OCI-LY7 (cell line): ENCODE results near the gene EIF4G2. TPM values are rescaled to one million over a fixed set of nuclear protein-coding genes. Genes with fewer than 3 reads are reported as not detected.

Experiments used
- small RNA-seq: library from RNA; depleted of rRNA; stranded (forward); fragments of <200 nt; gene quantifications from one replicate; pipeline ENCODE3, GENCODE V24; 2014
- total RNA-seq, 2 experiments: library from RNA; depleted of rRNA in 1 of 2; stranded (reverse); fragments of >200 nt in 1 of 2; shearing (Covaris generic) in 1 of 2; gene quantifications; 2 replicates each; pipeline ENCODE4 v1.2.3, GENCODE V29; 2014 to 2022

The EIF4G2 gene
- total RNA-seq, 2 experiments from 2014 or later: 317 to 502 TPM

Small RNAs within 50 kb of the gene (small RNA-seq; reads per million reads assigned to genes)
- not detected for gene SNORD97

Other genes with a start within 250 kb of the EIF4G2 start
- gene LYVE1, start 240.3 kb downstream of the EIF4G2 start, total RNA-seq (2014; rRNA removed; shearing (Covaris generic)): not detected in 2 replicates
- not detected in 2 replicates for gene LYVE1, start 240.3 kb downstream of the EIF4G2 start, total RNA-seq (2022)
- gene IRAG1, start 115.2 kb downstream of the EIF4G2 start, total RNA-seq (2014; rRNA removed; shearing (Covaris generic)): not detected in 2 replicates
- not detected in 2 replicates for gene IRAG1, start 115.2 kb downstream of the EIF4G2 start, total RNA-seq (2022)
- 15.3 and 19.3 TPM in 2 replicates for gene CTR9, start 57.7 kb downstream of the EIF4G2 start, total RNA-seq (2014; rRNA removed; shearing (Covaris generic))
- gene CTR9, start 57.7 kb downstream of the EIF4G2 start, total RNA-seq (2022): 25.5 and 29.5 TPM in 2 replicates
- gene ZBED5, start 49.1 kb upstream of the EIF4G2 start, total RNA-seq (2014; rRNA removed; shearing (Covaris generic)): 37.6 and 42.1 TPM in 2 replicates
- gene ZBED5, start 49.1 kb upstream of the EIF4G2 start, total RNA-seq (2022): 71.9 and 86.6 TPM in 2 replicates